ENCODE measurements around the gene CAPN5.

The CAPN5 gene

GRCh38 chr11:77110836-77111235 is 44.1 kb downstream of the CAPN5 start:
- no peak for DNase-seq (ENCODE audit: extremely low spot score)
- ChIA-PET POLR2A (no interaction called here), CTCF (interaction anchor here (0.7 to 7.5 kb wide), 5 partner anchors 16 to 192 kb away, joined by 3 to 57 read pairs (median 5); partner anchors contain the start of gene MYO7A)
- TF ChIP-seq, protein P1, sequence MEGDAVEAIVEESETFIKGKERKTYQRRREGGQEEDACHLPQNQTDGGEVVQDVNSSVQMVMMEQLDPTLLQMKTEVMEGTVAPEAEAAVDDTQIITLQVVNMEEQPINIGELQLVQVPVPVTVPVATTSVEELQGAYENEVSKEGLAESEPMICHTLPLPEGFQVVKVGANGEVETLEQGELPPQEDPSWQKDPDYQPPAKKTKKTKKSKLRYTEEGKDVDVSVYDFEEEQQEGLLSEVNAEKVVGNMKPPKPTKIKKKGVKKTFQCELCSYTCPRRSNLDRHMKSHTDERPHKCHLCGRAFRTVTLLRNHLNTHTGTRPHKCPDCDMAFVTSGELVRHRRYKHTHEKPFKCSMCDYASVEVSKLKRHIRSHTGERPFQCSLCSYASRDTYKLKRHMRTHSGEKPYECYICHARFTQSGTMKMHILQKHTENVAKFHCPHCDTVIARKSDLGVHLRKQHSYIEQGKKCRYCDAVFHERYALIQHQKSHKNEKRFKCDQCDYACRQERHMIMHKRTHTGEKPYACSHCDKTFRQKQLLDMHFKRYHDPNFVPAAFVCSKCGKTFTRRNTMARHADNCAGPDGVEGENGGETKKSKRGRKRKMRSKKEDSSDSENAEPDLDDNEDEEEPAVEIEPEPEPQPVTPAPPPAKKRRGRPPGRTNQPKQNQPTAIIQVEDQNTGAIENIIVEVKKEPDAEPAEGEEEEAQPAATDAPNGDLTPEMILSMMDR (IDR thresholded peaks at IDR 0.05; ENCODE audit: control extremely low read depth, extremely low read depth, low read depth, missing control alignments): no peak

DNA sequence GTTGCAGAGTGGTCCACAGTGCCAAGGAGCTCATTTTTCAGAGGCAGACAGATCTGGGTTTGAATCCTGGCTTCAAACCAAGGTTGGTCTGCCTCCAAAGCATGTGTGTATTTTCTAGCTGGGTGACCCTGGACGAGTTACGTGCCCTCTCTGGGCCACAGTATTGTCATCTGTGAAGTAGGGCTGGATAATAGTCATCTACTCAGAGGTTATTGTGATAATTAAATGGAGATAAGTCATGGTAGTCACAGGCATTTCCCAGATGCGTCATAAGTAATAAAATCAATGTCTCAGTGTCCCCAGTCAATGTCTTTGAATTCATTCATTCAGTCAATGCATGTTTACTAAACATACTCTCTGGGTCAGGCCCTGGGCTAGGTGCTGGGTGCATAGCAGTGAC is 44.5 kb downstream of the CAPN5 start:
- TF ChIP-seq, protein P1 (IDR thresholded peaks at IDR 0.05; ENCODE audit: control extremely low read depth, extremely low read depth, low read depth, missing control alignments): no peak
- ChIA-PET POLR2A (no interaction called here), CTCF (interaction anchor here (1.4 to 7.5 kb wide), 4 partner anchors 16 to 192 kb away, joined by 4 to 57 read pairs (median 7); partner anchors contain the start of gene MYO7A)
- DNase-seq (ENCODE audit: extremely low spot score): no peak

DNA sequence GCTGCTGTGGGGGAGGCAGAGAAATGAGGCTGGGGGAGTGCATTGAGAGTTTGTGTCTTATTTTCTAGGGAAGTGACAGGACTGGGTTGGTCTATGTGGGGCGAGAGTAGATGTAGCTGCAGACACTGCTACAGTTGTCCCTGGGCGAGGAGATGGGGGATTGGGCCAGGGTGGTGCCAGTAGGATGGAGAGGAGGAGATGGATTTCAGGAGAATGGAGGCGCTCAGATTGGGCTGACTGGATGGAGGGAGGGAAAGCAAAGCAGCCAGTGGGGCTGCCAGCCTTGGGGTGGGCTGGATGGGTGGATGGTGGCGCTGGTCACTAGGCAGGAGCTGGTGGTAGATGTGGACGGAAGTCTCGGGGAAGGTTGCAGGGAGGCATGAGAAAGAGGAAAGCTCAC is 45.2 kb downstream of the CAPN5 start:
- ChIA-PET POLR2A (interaction anchor here (0.6 kb wide), 1 partner anchor 64 kb away, joined by 5 read pairs; no protein-coding TSS in a partner anchor), CTCF (interaction anchor here (5.9 to 7.5 kb wide), 2 partner anchors 16 to 21 kb away, joined by 38 to 57 read pairs; partner anchors contain the start of gene MYO7A)
- TF ChIP-seq, protein P1 (IDR thresholded peaks at IDR 0.05; ENCODE audit: control extremely low read depth, extremely low read depth, low read depth, missing control alignments): no peak
- DNase-seq (ENCODE audit: extremely low spot score): no peak

GRCh38 chr11:77112641-77113381 is 46.0 kb downstream of the CAPN5 start:
- TF ChIP-seq, protein P1 (IDR thresholded peaks at IDR 0.05; ENCODE audit: control extremely low read depth, extremely low read depth, low read depth, missing control alignments): no peak
- no peak for DNase-seq (ENCODE audit: extremely low spot score)
- CTCF ChIA-PET: interaction anchor here (0.9 to 7.5 kb wide), 5 partner anchors 8 to 65 kb away, joined by 4 to 57 read pairs (median 14); partner anchors contain the start of gene MYO7A
- POLR2A ChIA-PET: interaction anchor here (0.6 kb wide), 1 partner anchor 65 kb away, joined by 5 read pairs; no protein-coding TSS in a partner anchor

DNA sequence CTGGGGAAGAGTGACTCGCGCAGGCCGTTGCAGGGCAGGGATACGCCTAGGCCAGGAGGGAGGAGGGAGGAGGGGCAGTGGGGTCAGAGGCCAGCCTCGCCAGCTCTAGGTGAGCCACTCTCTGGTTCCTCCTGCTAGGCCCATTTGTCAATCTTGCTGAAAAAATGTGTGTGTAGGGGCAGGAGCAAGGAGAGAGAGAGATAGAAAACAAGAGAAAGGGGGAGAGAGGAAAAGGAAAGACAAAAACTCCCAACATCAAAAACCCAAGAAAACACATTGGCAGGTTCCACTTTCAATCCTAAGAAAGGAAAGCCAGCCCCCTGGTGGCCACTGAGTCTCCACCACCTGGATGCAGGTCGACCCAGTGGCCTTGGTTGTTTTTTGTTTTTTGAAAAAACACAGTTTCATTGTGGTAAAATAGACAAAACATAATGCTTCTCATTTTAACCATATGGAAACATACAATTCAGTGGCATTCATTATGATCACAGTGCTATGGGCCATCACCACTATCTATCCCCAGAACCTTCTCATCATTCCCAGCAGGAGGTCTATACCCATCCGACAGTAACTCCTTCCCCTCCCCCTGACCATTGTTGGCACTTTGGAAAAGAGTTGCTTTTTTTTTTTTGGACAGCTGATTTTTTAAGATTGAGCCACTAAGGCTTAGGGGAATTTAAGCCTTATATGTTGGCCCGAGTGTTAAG is 46.8 kb downstream of the CAPN5 start:
- POLR2A ChIA-PET: no interaction called here
- CTCF ChIA-PET: interaction anchor here (0.9 to 7.5 kb wide), 6 partner anchors 9 to 66 kb away, joined by 3 to 57 read pairs (median 10); partner anchors contain the start of gene MYO7A
- TF ChIP-seq, protein P1 (IDR thresholded peaks at IDR 0.05; ENCODE audit: control extremely low read depth, extremely low read depth, low read depth, missing control alignments): no peak

GRCh38 chr11:77114089-77114463 is 47.3 kb downstream of the CAPN5 start:
- POLR2A ChIA-PET: no interaction called here
- CTCF ChIA-PET: interaction anchor here (1.3 to 7.5 kb wide), 5 partner anchors 14 to 66 kb away, joined by 3 to 57 read pairs (median 14); partner anchors contain the start of gene MYO7A
- DNase-seq (ENCODE audit: extremely low spot score): no peak
- TF ChIP-seq, protein P1 (IDR thresholded peaks at IDR 0.05; ENCODE audit: control extremely low read depth, extremely low read depth, low read depth, missing control alignments): no peak

More for the DNA sequence above, 46.8 kb downstream of the CAPN5 start:
- DNase-seq (ENCODE audit: extremely low spot score): peak; percentile 53

All from GM10248 (cell line).